ENCODE measurements around the gene NCKAP5.

NCKAP5 gene

GRCh38 chr2:133371286-133371685 is 197.0 kb downstream of the NCKAP5 start:
- DNase-seq: no peak

DNA sequence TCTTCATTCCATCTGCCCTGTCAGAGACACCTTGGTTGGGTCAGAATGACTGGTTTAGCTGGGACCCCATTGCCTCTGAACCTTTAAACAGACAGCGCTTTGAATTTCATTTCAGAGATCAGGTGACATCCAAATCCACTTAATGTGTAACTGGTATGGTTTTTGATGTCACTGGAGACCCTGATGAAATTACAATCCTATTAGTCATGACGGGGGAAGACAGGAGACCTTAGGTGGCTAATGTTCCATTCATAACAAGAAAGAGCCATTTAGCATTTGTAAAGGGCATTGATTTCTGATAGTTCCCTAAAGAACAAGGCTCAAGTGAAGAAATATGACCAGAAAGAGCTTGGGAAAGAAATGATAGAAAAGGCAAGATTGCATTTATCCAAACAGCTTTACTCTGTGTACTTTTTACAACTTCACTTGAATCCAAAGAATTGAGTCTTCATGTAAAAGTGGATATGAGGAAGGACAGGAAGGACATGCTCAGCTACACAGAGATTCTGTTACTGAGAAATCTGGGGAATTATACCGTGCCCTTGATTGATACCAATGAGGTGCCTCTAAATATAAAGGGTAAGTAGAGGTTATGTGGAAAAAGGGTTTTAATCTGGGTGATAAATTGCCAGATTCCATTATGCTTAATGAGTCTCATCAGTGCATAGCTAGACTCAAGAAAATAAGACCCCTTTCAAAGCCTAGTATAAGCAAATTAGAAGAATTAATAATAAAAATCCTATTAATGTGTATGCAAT is 198.2 kb downstream of the NCKAP5 start:
- DNase-seq: no peak

DNA sequence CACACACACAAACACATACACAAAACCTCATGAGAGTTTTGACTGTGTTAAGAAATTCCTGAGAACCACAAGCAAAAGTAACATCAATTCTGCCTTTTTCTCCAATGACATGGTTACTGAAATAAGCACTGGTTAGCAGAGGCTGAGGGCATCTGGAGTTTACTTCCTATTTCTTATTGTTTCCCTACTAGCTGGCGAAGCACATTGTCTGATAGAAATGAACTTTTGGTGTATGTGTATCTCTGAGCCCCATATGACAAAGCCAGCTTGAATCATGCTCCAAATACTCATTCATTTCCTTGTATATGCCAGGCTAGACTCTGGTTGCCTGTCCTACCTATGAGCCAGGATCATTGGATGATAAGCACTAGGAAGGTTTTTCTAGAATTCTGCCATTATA is 203.1 kb downstream of the NCKAP5 start:
- no peak for DNase-seq

DNA sequence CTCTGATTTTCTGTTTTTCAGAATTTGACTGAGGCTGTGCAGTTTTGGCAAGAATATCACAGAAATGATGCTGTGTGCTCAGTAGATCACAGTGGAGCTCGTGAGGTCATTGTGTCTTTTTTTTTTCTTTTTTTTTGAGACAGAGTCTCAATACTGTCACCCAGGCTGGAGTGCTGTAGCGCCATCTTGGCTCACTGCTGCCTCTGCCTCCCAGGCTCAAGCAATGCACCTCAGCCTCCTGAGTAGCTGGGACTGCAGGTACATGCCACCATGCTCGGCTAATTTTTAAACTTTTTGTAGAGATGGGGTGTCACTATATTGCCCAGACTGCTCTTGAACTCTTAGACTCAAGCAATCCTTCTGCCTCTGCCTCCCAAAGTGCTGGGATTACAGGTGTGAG is 203.6 kb downstream of the NCKAP5 start:
- no peak for DNase-seq

GRCh38 chr2:133363884-133364283 is 204.4 kb downstream of the NCKAP5 start:
- no peak for DNase-seq

- DNase-seq: no peak
These were observed 206.2 kb downstream of the NCKAP5 start for GRCh38 chr2:133362061-133362476.

- no peak for DNase-seq
These were observed 207.4 kb downstream of the NCKAP5 start for GRCh38 chr2:133360882-133361281.

GRCh38 chr2:133360190-133360589 is 208.1 kb downstream of the NCKAP5 start:
- DNase-seq: no peak

DNA sequence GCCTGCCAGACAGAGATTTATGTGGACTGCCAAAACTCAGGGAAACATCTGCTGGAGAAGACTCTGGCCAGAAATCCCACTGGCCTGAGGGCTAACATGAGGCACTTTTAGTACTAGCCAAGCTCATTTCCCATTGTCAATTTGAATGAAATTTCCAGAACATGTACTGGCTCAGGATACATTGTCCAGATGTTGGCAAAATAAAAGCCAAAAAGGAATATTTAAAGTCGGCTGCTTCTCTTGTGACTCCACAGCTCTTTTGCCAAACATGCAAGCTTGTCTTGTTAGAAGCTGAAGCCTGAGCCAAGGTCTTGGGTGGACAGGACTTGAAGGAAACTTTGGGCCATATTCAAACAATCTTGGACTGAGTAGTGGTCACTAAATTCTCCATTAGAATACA is 215.5 kb downstream of the NCKAP5 start:
- DNase-seq: no peak

DNA sequence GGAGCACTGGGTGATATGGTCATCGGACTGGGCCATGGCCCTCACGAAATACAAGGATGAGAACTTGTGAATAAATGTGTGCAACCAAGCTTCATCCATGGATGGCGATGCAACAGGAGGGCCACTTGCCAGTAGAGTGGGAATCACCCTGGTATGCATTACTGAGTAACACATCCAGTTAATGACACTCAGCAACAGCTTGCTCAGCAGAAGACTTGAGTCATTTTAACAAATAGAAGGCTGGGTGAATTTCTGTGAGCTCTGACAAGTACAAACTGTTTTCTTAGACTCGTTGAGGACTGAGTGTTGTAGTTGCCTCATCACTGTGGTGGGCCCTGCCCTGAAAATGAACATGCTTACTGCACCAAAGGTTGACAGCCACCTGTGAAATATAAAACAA is 221.6 kb downstream of the NCKAP5 start:
- no peak for DNase-seq

- DNase-seq: no peak
These were observed 222.6 kb downstream of the NCKAP5 start for GRCh38 chr2:133345638-133346037.

DNA sequence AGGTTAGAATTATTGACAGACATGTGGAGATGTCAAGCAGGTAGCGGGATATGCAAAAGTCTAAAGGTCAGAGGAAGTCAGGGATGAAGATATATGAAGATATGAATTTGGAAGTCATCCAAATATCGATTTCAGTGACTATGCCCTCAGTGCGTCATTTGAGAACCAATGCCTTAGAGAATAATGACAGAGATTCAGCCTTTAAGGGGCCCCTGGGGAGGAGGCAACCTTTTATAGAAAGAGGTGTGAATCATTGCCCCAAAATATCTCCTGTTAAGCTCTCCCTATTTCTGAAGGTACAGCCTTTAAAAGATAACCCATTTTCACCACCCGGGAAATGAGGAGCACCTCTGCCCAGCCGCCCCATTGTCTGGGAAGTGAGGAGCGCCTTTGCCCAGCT is 223.4 kb downstream of the NCKAP5 start:
- DNase-seq: no peak

- DNase-seq: no peak
These were observed 225.3 kb downstream of the NCKAP5 start for GRCh38 chr2:133343018-133343352.

- DNase-seq: no peak
These were observed 225.8 kb downstream of the NCKAP5 start for GRCh38 chr2:133342286-133343017.

DNA sequence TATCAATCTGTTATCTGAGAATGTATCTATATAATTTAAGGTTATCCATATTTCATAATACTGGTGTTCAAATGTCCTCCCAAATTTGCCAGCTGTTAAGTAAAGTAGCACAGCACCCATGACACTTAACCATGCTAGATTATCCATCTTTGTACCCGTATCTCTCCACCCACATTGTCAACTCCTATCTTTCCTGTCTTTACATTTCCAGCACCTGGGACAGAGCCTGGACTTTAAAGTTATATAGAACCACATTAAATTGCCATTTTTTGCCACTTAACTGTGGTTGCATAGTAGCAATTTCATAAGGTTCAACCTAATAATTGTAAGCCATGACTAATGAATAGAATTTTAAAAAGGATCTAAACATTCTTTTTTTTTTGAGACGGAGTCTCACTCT is 226.7 kb downstream of the NCKAP5 start:
- DNase-seq: no peak

DNA sequence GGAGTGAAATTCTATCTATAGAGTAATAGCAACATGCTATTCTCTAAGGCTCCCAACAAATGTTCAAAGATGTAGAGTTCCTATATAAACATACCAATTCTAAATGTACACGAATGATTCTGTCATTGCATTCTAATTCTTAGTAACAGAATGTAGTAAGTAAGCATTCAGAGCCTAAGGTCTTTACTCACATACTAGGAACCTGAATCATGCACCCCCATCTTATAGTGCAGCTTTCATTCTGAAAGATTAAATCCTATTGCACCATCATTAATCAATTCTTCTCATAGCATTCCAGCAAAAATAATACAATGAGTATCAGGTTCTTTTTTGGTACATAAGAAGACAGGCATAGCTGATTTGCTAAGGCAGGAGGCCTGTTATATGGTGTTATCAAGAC is 230.0 kb downstream of the NCKAP5 start:
- DNase-seq: no peak

- DNase-seq: no peak
These were observed 233.3 kb downstream of the NCKAP5 start for GRCh38 chr2:133334923-133335322.

DNA sequence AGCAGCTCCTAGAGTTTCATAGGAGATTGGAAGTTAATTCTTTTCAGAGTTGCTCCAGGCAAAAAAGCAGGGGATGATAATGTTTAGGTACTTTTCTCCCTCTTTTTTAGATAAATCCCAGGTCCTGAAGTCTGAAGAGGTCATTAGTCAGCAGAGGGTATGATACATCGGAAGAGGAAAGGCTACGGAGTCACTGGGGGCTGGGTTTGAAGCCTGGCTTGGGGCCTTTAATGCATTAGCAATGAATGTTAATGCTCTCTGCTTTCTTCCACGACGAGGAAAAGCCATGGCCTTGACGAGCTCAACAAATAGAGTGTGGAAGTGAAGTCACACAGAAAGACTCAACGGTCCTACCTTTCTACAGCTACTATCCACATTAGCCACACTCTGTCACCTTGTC is 235.1 kb downstream of the NCKAP5 start:
- no peak for DNase-seq

GRCh38 chr2:133331436-133331835 is 236.8 kb downstream of the NCKAP5 start:
- DNase-seq: no peak

- DNase-seq: no peak
These were observed 241.4 kb downstream of the NCKAP5 start for GRCh38 chr2:133326652-133327397.

GRCh38 chr2:133324150-133324561 is 244.1 kb downstream of the NCKAP5 start:
- DNase-seq: no peak

- DNase-seq: no peak
These were observed 245.4 kb downstream of the NCKAP5 start for GRCh38 chr2:133322909-133323308.

DNA sequence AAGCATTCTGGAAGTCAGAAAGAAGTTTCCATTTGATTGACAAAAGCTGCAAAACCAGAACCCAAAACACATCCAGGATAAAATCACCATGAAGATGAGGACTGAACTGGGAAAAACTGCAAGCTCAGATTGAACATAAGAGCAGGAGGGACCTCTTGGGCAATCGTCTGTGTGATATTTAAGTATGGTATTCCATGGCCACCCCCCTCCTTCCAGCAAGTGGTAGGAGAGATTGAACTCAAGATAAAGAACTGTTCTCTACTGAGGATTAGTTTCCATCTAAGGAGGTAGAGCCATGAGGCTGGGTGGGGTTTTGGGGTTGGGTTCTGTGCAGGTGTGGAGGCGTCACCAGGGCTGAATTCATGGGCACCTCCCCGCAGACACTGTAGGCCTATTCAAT is 251.1 kb downstream of the NCKAP5 start:
- no peak for DNase-seq

GRCh38 chr2:133316557-133316956 is 251.7 kb downstream of the NCKAP5 start:
- DNase-seq: no peak

Measured in activated CD4-positive, alpha-beta T cell treated with anti-CD3 and anti-CD28 coated beads for 48 hours (primary cell).